HG02852 (cell line): ENCODE measurements around the gene PRAMEF1.
"Not testable (repeated sequence)": the region's sequence is repeated elsewhere in the genome, so short reads cannot be mapped to it uniquely, and the experiment has no call there.

Source experiments
- ATAC-seq: cut with Tn5 transposase; IDR thresholded peaks from one replicate; pipeline ENCODE4 v1.9.1; 2021; ENCODE audit warnings: mild to moderate bottlenecking, moderate library complexity; ENCODE audit not compliant: unreplicated experiment

PRAMEF1 gene

DNA sequence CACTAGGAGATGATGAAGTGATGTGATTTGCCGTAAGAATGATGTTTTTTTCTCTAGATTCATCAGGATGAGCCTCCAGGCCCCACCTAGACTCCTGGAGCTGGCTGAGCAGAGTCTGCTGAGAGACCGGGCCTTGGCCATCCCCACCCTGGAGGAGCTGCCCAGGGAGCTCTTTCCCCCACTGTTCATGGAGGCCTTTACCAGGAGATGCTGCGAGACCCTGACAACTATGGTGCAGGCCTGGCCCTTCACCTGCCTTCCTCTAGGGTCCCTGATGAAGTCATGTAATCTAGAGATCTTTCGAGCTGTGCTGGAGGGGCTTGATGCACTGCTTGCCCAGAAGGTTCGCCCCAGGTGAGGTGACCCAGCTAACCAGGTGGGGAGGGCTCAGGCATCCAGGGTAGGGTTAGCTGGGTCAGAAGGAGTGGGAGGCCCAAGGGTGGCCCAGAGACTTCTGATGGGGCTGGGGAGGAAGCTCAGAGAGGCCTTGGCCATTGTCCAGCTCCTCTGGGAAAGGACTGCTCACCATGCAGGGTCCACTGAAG, 16.3 kb upstream of the PRAMEF1 start:
- ATAC-seq = no peak

DNA sequence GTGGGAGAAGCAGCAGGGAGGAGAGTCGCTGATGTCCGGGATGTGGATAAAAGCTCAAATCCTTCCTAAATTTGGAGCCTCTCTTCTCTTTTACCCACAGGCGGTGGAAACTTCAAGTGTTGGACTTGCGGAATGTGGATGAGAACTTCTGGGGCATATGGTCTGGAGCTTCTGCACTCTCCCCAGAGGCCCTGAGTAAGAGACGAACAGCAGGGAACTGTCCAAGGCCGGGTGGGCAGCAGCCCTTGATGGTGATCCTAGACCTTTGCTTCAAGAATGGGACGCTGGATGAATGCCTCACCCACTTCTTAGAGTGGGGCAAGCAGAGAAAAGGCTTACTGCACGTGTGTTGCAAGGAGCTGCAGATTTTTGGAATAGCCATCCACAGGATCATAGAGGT, 15.8 kb upstream of the PRAMEF1 start:
- ATAC-seq = no peak

- ATAC-seq = no peak
Observed at GRCh38 chr1:12776801-12777557, 14.2 kb upstream of the PRAMEF1 start.

GRCh38 chr1:12778061-12778460, 13.1 kb upstream of the PRAMEF1 start:
- no peak for ATAC-seq

DNA sequence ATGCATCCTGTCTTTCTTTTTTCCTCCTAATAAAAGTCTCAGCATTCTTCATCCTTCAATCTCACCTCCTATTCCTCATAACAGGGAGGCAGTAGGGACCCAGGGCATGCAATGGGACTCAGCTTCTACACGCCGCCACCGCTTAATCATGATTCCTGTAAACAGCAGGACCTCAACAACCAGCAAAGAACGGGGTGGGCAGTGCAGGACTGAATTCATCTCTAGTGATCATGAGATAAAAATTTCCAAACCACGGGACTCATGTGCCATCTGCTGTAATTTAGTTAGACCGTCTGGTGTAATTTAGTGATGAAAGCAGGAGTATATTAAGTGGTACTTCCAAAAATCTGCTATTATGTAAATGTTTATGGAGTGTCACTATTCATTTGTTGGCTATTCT, 12.3 kb upstream of the PRAMEF1 start:
- no peak for ATAC-seq

DNA sequence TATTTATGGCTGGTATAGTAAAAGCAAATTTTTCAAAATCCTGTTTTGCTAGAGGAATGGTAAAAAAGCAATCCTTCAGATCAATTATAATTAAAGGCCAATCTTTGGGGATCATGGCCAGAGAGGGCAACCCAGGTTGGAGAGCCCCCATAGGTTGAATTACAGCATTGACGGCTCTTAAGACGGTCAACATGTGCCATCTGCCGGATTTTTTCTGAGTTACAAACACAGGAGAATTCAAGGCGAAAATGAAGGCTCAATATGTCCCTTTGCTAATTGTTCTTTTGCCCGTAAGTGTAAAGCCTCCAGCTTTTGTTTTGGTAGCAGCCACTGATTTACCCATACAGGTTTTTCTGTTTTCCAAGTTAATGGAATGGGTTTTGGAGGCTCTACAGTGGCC, 9.7 kb upstream of the PRAMEF1 start:
- ATAC-seq = not testable (repeated sequence)

DNA sequence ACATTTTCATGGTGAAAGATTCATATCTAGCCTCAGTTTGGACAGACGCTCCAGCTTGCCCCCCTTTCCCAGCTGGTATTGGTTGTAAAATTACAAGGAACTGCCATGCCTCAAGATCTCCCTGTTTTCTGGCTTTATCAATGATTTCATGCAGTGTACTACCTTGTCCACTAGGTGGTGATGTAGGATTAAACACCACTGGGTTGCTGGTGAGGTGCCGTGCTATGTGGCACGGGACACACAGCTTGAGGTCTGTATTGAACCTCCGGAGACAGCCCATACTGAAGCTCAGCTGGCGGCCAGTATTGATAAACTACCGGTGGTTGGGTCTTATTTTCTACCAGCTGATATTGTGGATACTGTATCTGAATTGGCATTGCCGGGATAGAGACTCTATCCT, 7.4 kb upstream of the PRAMEF1 start:
- not testable (repeated sequence) for ATAC-seq

GRCh38 chr1:12784729-12785128, 6.5 kb upstream of the PRAMEF1 start:
- not testable (repeated sequence) for ATAC-seq

GRCh38 chr1:12798911-12799310, 7.7 kb downstream of the PRAMEF1 start:
- ATAC-seq = no peak

DNA sequence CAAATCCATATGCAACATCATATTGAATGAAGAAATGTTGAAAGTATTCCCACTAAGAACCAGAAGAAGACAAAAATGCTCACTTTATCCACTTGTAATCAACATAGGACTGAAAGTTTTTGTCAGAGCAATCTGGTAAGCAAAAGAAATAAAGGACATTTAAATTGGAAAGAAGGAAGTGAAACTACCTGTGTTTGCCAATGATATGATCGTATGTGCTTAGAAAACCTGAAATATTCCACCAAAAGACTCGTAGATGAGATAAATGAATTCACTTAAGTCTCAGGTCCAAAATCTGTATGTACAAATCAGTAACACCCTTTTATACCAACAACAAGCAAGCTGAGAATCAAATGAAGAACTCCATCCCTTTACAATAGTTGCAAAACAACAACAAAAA, 8.5 kb downstream of the PRAMEF1 start:
- no peak for ATAC-seq

GRCh38 chr1:12809933-12810332, 18.7 kb downstream of the PRAMEF1 start:
- no peak for ATAC-seq

DNA sequence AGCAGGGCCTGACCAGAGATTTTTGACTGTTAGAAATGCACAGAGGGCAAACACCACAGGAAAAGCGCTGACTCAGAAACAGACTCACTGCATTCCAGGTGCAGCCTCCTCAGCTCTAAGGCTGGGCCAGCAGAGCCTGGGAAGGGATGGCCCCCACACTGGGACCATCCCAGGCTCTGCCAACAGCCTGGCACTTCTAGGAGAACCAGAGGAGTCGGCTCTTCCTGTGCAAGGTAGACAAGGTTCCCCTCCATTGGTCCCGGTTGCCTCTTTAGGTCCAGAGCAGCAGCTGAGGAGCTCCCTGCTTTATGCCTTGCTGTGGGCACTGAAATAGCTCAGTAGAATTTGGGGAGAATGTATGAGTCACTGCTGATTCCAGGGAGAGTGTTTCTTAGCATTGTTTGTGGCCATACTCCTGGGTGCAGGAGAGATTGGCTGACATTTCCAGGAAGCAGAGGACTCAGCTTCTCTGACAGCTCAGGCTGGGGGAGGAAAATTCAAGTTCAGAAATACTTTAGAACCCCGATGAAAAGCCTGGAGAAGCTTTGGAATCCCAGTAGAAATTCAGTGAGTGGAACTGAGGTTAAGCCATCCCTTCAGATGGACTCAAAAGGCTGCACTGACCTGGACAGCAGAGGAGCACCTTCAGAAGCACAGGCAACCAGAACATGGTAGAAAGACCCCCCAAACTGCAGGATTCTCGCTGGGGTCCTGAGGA, 19.7 kb downstream of the PRAMEF1 start:
- no peak for ATAC-seq

- ATAC-seq = no peak
Observed at GRCh38 chr1:12811409-12811784, 20.2 kb downstream of the PRAMEF1 start.

GRCh38 chr1:12819061-12819460, 27.9 kb downstream of the PRAMEF1 start:
- ATAC-seq = not testable (repeated sequence)

GRCh38 chr1:12831310-12831709, 40.1 kb downstream of the PRAMEF1 start, which contains the start of gene PRAMEF11:
TSS of gene PRAMEF11 (minus strand) at chr1:12831410. CDS start at chr1:12828789, 2,621 bp downstream.
- ATAC-seq = not testable (repeated sequence)

DNA sequence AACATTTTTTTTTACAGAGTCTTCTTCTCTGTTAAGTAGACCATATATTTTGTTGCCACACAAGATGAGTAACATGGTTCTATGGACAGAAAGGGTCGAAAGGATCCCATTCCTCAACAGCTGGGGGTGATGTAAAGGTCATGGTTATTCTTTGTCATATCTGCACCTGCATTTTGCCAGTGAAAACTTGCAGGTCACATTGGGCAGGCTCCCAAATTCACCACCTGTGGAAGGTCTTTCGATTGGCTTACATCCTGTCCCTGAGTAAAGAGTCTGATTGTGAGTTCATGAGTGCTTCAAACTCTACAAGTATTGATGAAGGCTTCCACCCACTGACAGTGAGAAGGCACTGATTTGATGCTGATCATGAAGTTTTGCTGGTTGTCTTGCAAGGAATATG, 42.1 kb downstream of the PRAMEF1 start:
- not testable (repeated sequence) for ATAC-seq
